ENCODE measurements around the gene ATOH8. TPM values are rescaled to one million over a fixed set of nuclear protein-coding genes. Genes with fewer than 3 reads are reported as not detected.

The ATOH8 gene
- total RNA-seq, 1 donor from 2014 or later = 9.0 TPM

GRCh38 chr2:85779641-85780315 is 26.0 kb downstream of the ATOH8 start:
- Mint-ChIP-seq H3K27ac (ENCODE audit: unreplicated experiment) (no peak overlapping the region), H3K9me3 (ENCODE audit: unreplicated experiment) (peaks cover 7% of the 10 kb centered on the region), H3K27me3 (ENCODE audit: unreplicated experiment) (peaks cover 10% of the 10 kb centered on the region), H3K36me3 (ENCODE audit: unreplicated experiment) (no peaks in the 10 kb centered on the region), H3K4me3 (ENCODE audit: unreplicated experiment) (no peak overlapping the region), H3K4me1 (ENCODE audit: low read depth, unreplicated experiment) (peaks cover 26% of the 10 kb centered on the region)
- no peak for DNase-seq
- no peak for TF ChIP-seq CTCF (IDR thresholded peaks at IDR 0.05; ENCODE audit: partially characterized antibody, unreplicated experiment)

GRCh38 chr2:85780316-85781012 is 26.7 kb downstream of the ATOH8 start:
- no peak overlapping the region for H3K4me3 Mint-ChIP-seq (ENCODE audit: unreplicated experiment)
- no peak overlapping the region for H3K27ac Mint-ChIP-seq (ENCODE audit: unreplicated experiment)
- no peak for DNase-seq
- H3K27me3 Mint-ChIP-seq (ENCODE audit: unreplicated experiment) = peaks cover 11% of the 10 kb centered on the region
- no peaks in the 10 kb centered on the region for H3K36me3 Mint-ChIP-seq (ENCODE audit: unreplicated experiment)
- H3K4me1 Mint-ChIP-seq (ENCODE audit: low read depth, unreplicated experiment) = peaks cover 26% of the 10 kb centered on the region
- TF ChIP-seq CTCF (IDR thresholded peaks at IDR 0.05; ENCODE audit: partially characterized antibody, unreplicated experiment) = no peak
- peaks cover 7% of the 10 kb centered on the region for H3K9me3 Mint-ChIP-seq (ENCODE audit: unreplicated experiment)

- DNase-seq = no peak
- Mint-ChIP-seq H3K4me3 (ENCODE audit: unreplicated experiment) (no peak overlapping the region), H3K36me3 (ENCODE audit: unreplicated experiment) (no peaks in the 10 kb centered on the region), H3K4me1 (ENCODE audit: low read depth, unreplicated experiment) (peaks cover 26% of the 10 kb centered on the region), H3K27ac (ENCODE audit: unreplicated experiment) (no peak overlapping the region), H3K9me3 (ENCODE audit: unreplicated experiment) (peaks cover 7% of the 10 kb centered on the region), H3K27me3 (ENCODE audit: unreplicated experiment) (peaks cover 13% of the 10 kb centered on the region)
- no peak for TF ChIP-seq CTCF (IDR thresholded peaks at IDR 0.05; ENCODE audit: partially characterized antibody, unreplicated experiment)
Observed at GRCh38 chr2:85781013-85781332, 27.2 kb downstream of the ATOH8 start.

- no peak for DNase-seq
- Mint-ChIP-seq H3K36me3 (ENCODE audit: unreplicated experiment) (no peaks in the 10 kb centered on the region), H3K4me3 (ENCODE audit: unreplicated experiment) (no peak overlapping the region), H3K27me3 (ENCODE audit: unreplicated experiment) (peaks cover 15% of the 10 kb centered on the region), H3K4me1 (ENCODE audit: low read depth, unreplicated experiment) (peaks cover 21% of the 10 kb centered on the region), H3K9me3 (ENCODE audit: unreplicated experiment) (peaks cover 6% of the 10 kb centered on the region), H3K27ac (ENCODE audit: unreplicated experiment) (no peak overlapping the region)
- no peak for TF ChIP-seq CTCF (IDR thresholded peaks at IDR 0.05; ENCODE audit: partially characterized antibody, unreplicated experiment)
Observed at GRCh38 chr2:85783796-85784195, 30.0 kb downstream of the ATOH8 start.

GRCh38 chr2:85784474-85784986 is 30.7 kb downstream of the ATOH8 start:
- no peak for TF ChIP-seq CTCF (IDR thresholded peaks at IDR 0.05; ENCODE audit: partially characterized antibody, unreplicated experiment)
- no peaks in the 10 kb centered on the region for H3K36me3 Mint-ChIP-seq (ENCODE audit: unreplicated experiment)
- no peak overlapping the region for H3K27ac Mint-ChIP-seq (ENCODE audit: unreplicated experiment)
- peaks cover 6% of the 10 kb centered on the region for H3K9me3 Mint-ChIP-seq (ENCODE audit: unreplicated experiment)
- peaks cover 21% of the 10 kb centered on the region for H3K4me1 Mint-ChIP-seq (ENCODE audit: low read depth, unreplicated experiment)
- H3K4me3 Mint-ChIP-seq (ENCODE audit: unreplicated experiment) = no peak overlapping the region
- peaks cover 14% of the 10 kb centered on the region for H3K27me3 Mint-ChIP-seq (ENCODE audit: unreplicated experiment)
- no peak for DNase-seq

All from glutamatergic neuron (in vitro differentiated cells).